GM19351 (cell line): ENCODE data around the gene KIAA1217.

Experiments used
- ATAC-seq: cut with Tn5 transposase; IDR thresholded peaks from one replicate; pipeline ENCODE4 v1.9.1; 2021; ENCODE audit warnings: mild to moderate bottlenecking, moderate library complexity; ENCODE audit not compliant: unreplicated experiment

The KIAA1217 gene

DNA sequence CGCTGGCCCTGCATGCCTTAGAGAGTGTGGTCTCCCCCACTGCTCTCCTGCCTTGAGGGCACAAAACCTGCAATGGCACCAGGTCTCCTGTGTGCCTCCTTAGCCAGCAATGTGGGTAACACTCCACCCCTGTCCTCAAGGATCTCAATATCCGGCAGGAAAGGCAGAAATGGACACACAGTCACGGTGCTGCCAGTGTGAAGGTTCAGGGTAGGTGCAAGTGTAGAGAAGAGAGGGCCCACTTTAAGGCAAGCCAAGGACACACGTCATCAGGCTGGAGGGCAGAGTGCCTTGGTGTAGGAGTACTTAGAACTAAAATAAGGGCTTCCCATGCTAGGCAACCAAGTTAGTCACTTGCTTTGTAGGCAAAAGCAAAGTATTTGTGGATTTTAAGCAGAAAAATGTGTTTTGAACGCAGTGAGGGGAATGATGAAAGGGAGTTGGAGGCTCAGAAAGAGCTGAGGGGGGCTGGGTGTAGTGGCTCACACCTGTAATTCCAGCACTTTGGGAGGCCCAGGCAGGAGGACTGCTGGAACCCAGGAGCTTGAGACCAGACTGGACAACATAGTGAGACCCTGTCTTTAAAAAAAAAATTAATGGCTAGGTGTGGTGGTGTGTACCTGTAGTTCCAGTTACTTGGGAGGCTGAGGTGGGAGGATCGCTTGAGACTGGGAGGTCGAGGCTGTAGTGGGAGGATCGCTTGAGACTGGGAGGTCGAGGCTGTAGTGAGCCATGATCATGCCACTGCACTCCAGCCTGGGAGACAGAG, 361.9 kb downstream of the KIAA1217 start:
- ATAC-seq, result no peak

DNA sequence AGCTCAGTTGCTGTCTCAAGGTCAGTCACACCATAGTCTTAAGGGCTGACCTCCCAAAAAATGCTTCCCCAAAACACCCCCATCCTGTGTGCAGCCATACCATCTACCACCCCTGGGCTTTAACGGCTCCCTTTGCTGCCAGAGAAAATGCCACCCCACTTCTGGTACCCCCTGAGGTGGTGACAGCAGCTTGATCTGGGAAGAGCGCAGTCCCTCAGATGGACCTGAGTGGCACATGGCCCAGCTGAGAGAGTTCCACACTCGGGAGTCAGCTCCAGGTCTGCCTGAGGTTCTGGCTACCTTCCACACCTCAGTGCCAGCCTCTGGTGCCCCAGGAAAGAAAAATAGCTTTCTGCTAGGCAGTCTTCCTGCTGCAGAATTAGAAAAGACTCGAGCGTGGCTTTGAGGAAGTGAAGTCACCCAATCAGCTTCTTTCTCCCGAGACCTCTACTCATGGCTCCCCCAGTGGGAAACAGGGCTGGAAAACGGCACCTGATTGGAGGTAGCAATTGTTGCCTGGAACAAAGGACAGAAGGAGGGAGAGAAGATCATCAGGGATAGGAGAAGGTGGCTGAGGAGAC, 363.0 kb downstream of the KIAA1217 start:
- ATAC-seq, result no peak

DNA sequence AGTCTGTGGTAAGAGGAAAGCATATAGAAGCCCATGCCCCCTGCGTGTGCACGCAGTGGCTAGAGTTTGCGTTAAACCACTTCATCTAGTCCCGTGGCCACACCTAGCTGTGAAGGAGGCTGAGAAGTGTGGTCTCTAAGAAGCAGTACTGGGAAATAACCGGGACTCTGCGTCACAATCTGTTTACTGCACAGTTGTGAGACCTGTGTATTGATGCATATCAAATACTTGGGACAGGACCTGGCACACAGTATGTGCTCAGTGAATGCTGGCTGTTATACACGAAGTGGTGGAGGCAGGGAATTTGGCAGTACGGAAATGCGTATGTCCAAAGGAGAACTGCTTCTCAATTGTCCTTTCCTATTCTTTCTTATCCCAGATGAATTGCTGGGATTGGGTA, 365.2 kb downstream of the KIAA1217 start:
- ATAC-seq, result no peak

DNA sequence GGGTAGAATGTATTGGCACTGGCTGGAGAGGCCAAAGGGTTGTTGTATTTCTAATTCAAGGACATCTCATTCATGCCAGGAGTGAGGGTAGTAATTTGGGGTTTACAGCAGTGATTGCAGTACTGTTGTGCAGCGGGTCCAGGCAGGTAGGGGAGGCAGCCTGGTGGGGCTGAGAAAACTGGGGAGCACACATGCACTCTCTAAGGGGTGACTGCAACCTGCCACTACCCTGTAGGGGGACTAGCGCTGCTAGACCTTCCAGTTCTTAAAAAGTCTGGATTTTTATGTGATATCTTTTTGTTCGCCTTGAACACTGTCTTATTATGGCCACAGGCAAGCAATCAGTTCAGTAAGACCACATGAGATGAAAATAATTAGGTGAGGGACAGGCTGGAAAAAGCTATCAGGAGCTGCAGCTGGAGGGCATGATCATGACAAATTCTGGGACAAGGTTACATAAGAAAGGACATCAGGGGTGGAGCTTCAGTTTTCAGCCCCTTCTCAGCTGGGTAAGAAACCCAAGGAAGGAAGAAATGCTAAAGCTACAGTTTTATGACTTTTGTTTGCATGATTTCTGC, 365.7 kb downstream of the KIAA1217 start:
- no peak for ATAC-seq

DNA sequence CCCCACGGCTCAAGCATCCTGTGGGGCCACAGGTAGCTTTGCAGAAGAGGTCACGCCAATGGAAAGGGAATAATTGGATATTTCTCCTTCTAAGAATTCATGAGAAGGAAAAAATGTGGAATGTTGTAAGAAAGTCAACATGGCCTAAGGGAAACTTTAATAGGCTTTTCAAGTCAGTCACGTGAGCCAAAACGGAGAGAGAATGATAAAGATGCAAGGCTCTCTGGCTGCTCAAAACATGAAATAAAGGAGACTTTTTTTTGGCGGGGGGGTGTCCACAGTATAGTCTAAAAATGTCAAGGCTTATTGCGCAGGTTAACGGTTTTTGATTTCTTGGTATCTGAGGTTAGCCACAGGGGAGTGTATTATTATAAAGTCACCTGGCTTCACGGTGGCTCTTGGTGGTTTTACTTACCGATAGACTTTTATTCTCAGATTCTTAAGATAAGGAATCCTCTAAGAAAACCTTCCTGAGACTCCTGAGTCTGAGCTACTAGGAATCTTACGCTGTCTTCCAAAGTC, 366.6 kb downstream of the KIAA1217 start:
- ATAC-seq, result no peak

DNA sequence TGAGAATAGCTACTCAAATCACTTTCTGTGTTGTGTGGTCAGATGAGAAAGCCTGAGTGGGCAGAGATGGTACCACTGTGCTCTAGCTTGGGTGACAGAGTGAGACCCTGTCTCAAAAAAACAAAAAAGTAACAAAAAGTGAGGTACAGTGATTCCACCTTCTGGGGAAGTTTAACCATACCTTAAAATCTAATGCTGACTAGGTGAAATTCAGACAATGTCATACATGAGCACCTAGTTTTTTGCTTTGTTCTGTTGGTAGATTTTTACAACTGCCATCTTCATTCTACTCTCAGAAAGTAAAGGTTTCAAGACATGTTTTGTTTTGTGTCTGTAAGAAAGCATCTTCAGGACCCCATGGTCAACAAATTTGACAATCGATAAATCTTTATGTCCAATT, 370.5 kb downstream of the KIAA1217 start:
- no peak for ATAC-seq

DNA sequence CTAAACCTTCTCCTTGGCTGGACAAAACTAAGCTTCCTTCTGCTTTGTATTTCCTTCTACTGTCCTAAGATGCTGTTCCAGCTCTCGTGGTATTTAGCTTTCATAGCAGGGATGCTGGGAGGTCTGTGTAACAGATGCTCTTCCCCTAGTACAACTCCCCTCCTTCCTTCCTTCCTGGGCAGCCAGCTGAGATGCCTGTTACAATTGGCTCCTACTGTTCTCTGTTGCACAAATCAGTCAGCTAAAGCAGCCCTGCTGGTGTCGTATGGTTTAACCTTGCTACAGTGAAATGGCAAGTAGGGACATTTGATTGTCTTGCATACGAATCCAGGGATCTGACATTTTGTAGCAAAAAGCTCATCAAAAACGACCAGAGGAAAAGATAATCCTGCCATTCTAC, 371.0 kb downstream of the KIAA1217 start:
- ATAC-seq, result no peak

DNA sequence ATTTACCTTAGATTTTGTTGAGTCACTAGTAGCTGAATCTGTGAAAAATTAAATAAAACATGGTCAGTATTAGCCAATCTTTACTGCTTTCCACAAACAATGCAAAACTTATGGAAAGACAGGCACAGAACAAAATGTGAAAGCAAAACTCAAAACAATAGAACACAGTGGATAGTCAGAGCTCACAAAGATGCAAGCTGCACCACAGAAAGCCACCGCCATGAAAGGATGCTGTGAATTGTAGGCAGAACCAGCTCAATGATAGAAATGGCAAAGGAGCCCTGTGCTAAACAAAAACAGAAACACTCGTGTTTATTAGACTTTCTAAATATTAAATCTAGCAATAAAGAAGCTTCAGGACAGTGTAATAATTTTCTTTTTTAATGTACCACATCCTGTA, 380.3 kb downstream of the KIAA1217 start:
- no peak for ATAC-seq

DNA sequence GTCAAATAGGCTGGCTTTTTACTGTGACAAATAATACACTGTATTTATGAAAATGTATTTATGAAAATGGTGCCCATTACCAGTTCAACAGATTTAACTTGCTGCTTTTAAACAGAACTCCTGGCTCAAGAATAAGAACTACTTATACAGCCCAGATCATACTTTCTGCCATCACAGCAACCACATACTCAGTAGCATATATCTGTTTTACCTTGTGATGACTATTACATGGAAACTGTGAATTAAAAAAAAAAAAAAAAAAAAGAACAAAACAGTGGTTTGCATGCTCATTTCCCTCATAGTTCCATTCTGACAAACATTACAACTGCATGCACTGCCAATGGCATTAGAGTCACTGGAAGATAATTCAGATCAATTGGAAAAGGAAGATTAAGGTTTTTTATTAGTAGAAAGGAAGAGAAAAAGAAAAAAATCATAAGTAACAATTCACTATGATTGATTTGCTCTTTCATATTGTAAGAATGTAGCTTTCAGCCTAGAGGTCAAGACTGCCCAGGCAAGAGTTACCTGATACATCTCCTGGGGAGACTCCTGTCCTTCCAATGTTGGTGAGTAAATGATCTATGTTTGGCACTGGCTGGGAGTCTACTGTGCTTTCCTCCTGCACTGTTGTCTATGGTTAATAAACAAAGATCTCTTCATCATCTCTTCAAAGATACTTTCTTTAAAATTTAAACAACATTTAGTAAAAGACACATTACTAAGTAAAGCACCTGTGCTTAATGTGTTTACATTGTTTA, 381.9 kb downstream of the KIAA1217 start:
- ATAC-seq, result no peak

DNA sequence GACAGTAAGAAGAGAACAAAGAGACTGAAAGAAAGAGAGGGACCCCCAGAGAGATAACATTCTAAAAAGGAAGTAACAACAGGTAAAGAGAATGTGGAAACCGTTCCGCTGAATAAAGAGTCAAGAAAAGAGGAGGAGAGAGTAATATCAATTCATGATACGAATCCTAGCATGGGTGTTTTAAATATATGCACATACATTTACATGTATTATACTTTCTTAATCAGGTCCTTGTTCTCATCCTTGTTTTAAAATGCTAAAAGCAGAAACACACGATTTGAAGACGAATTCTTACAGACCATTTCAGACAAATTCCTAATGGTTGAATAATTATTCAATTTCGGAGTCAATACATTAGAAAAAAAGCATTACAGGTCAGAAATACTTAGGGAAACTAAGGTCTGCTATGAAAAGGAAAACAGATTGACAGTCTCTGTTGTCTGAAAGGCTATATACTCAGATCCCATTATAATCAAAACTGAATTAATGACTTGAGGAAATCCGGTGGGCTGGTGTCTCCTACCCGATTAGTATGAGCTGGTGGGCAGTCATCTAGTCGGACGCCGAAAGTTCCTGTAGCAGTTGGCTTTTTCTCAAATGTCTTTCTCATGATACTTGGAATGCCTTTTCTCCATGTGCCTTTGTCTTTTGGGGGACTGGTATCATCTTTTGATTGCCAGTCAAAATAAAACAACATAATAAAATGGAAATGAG, 387.4 kb downstream of the KIAA1217 start:
- no peak for ATAC-seq

DNA sequence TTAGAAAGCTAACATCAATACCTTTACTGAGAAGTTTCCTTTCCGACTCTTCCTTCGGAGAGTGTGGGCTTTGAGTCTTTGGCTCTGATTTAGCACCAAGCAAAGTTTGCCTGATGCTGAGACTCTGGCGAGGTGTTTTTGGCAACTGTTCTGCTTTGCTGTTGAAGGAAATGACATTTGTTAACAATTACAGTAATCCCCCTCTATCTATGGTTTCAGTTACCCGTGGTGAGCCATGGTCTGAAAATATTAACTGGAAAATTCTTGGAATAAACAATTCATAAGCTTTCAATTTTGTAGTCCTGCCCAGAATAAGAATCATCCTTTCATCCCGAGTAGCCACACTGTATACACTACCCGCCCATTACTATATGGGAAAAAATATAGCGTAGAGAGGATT, 388.5 kb downstream of the KIAA1217 start:
- no peak for ATAC-seq
